ENCODE results near the gene LDHAL6A. TPM values are rescaled to one million over a fixed set of nuclear protein-coding genes. Genes with fewer than 3 reads are reported as not detected.

Gene LDHAL6A
- total and polyA plus RNA-seq, 11 donors = not detected

DNA sequence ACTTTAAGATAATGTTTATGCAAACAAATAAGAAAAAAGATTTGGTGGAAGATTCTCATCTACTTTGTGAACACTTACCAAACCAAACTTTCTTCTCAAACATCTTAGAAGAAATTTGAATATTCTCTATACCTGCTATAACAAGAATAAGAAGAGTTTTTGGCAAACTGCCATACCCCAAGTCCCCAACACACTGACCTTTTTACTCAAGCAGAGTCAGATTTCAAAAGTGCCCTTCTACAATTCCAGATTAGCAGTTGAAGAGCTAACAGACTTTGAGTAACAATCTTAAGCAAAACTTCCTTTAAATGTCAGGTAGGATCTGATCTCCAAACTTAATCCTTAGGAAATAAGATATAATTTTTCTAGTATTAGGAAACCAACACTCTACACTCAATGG, 37.2 kb downstream of the LDHAL6A start:
- no peaks in the 10 kb centered on the region for H3K9me3 ChIP-seq
- DNase-seq (no peak), ATAC-seq (no peak)
- peaks cover 0 to 98% (median 82%) of the 10 kb centered on the region in 9 donors for H3K36me3 ChIP-seq
- no peak overlapping the region for H3K27ac ChIP-seq
- TF ChIP-seq POLR2A (IDR thresholded peaks at IDR 0.05) = no peak
- no peak for TF ChIP-seq CTCF (IDR thresholded peaks at IDR 0.05)
- no peaks in the 10 kb centered on the region for H3K27me3 ChIP-seq
- H3K4me3 ChIP-seq = no peak overlapping the region
- peaks cover 0 to 4% (median 0%) of the 10 kb centered on the region in 12 donors for H3K4me1 ChIP-seq
- intact Hi-C loops (cut with DNase I) = loop anchor here in 1 of 10 donors (10.0 kb wide), 1 partner anchor 138 kb away; no protein-coding TSS in a partner anchor

DNA sequence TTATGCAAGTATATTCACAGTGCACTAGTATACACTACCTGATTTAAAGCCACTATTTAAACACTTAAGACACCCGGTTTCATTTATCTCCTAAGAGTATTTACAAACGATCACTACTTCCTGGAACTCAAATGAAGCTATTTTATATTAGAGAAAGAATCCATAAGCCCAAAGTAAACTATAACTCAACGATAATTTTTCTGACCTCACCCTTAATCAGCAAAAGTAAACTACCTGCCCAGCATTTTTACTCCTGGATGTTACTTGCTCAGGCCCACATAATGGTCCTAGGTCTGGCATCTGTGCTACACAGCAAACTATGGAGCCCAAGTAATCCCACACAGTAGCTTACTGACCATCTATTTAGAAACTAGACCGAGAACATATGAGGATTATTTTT, 37.7 kb downstream of the LDHAL6A start:
- Histone ChIP-seq H3K4me3 (no peak overlapping the region), H3K27me3 (no peaks in the 10 kb centered on the region), H3K36me3 (peaks cover 0 to 98% (median 82%) of the 10 kb centered on the region in 9 donors), H3K4me1 (peaks cover 0 to 4% (median 0%) of the 10 kb centered on the region in 12 donors), H3K9me3 (no peaks in the 10 kb centered on the region), H3K27ac (no peak overlapping the region)
- DNase-seq = no peak
- TF ChIP-seq POLR2A (IDR thresholded peaks at IDR 0.05) = no peak
- TF ChIP-seq CTCF (IDR thresholded peaks at IDR 0.05) = no peak
- intact Hi-C loops (cut with DNase I) = loop anchor here in 1 of 10 donors (10.0 kb wide), 1 partner anchor 139 kb away; no protein-coding TSS in a partner anchor
- ATAC-seq = no peak
- 75 to 87% (median 81%) methylated on average over 4 of the region's 4 CpGs for whole genome bisulfite sequencing, 4 donors

GRCh38 chr11:18495271-18495670, 39.6 kb downstream of the LDHAL6A start:
- peaks cover 0 to 4% (median 0%) of the 10 kb centered on the region in 12 donors for H3K4me1 ChIP-seq
- intact Hi-C loops (cut with DNase I) = loop anchor here in 1 of 10 donors (10.0 kb wide), 1 partner anchor 140 kb away; no protein-coding TSS in a partner anchor
- ATAC-seq (no peak), DNase-seq (no peak)
- H3K27me3 ChIP-seq = no peaks in the 10 kb centered on the region
- TF ChIP-seq POLR2A (IDR thresholded peaks at IDR 0.05) (no peak), CTCF (IDR thresholded peaks at IDR 0.05) (no peak)
- H3K27ac ChIP-seq = no peak overlapping the region
- no peaks in the 10 kb centered on the region for H3K9me3 ChIP-seq
- H3K4me3 ChIP-seq = no peak overlapping the region
- H3K36me3 ChIP-seq = peaks cover 0 to 96% (median 85%) of the 10 kb centered on the region in 9 donors

DNA sequence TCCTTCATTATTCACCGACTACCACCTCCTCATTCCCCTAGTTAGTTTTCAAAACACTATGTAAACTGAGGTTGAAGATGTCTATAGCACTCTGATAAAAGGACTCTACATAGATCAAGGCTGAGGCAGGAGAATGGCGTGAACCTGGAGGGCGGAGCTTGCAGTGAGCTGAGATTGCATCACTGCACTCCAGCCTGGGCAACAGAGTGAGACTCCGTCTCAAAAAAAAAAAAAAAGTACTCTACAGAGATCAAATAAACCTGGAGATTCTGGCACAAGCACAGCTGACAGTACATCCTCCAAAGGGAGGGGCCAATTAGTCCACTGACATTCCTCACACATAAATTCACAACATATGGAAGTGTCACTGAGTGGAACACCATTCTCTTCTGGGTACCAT, 40.0 kb downstream of the LDHAL6A start:
- no peak overlapping the region for H3K4me3 ChIP-seq
- no peaks in the 10 kb centered on the region for H3K27me3 ChIP-seq
- intact Hi-C loops (cut with DNase I) = loop anchor here in 1 of 10 donors (10.0 kb wide), 1 partner anchor 141 kb away; no protein-coding TSS in a partner anchor
- no peaks in the 10 kb centered on the region for H3K9me3 ChIP-seq
- H3K4me1 ChIP-seq = peaks cover 0 to 4% (median 0%) of the 10 kb centered on the region in 12 donors
- TF ChIP-seq CTCF (IDR thresholded peaks at IDR 0.05) (no peak), POLR2A (IDR thresholded peaks at IDR 0.05) (no peak)
- DNase-seq (no peak), ATAC-seq (no peak)
- no peak overlapping the region for H3K27ac ChIP-seq
- H3K36me3 ChIP-seq = peaks cover 0 to 96% (median 85%) of the 10 kb centered on the region in 9 donors
- 87 to 98% (median 90%) methylated on average over 4 of the region's 4 CpGs for WGBS, 4 donors

Measured in heart left ventricle (tissue), 16 donors.